GM23338 (cell line): ENCODE results near the gene ATP8A1. TPM values are rescaled to one million over a fixed set of nuclear protein-coding genes. Genes with fewer than 3 reads are reported as not detected.

Experiments used
- ATAC-seq: fragments of 200-7000 bp; cut with Tn5 transposase; 3 replicates; pipeline ENCODE4 v1.9.1; 2020
- DNase-seq: peaks from one replicate; pipeline ENCODE4 v3.0.0-alpha.2; 2015; ENCODE audit warnings: low spot score
- H2AFZ ChIP-seq: fragments of 200-600 bp; sonication (generic); 2 replicates; pipeline ENCODE4 v1.8.0; 2016; ENCODE audit warnings: antibody characterized with exemption, mild to moderate bottlenecking, moderate library complexity
- H3F3A ChIP-seq: fragments of 200-600 bp; sonication (generic); replicated peaks from 2 replicates; pipeline ENCODE4 v1.8.0; 2017; ENCODE audit warnings: antibody characterized with exemption, mixed run types, low read depth
- H3K27ac ChIP-seq: fragments of 200-600 bp; sonication (generic); 2 replicates; pipeline ENCODE4 v1.6.1; 2016; ENCODE audit warnings: low read depth
- H3K27me3 ChIP-seq: fragments of 200-600 bp; sonication (generic); 2 replicates; pipeline ENCODE4 v1.8.0; 2016; ENCODE audit warnings: mild to moderate bottlenecking, mixed run types, moderate library complexity; ENCODE audit not compliant: insufficient read depth
- H3K36me3 ChIP-seq: fragments of 200-600 bp; sonication (generic); 2 replicates; pipeline ENCODE4 v1.8.0; 2016; ENCODE audit warnings: mild to moderate bottlenecking; ENCODE audit not compliant: insufficient read depth
- H3K4me1 ChIP-seq: fragments of 200-600 bp; sonication (generic); 2 replicates; pipeline ENCODE4 v1.8.0; 2016; ENCODE audit warnings: mild to moderate bottlenecking, moderate library complexity; ENCODE audit not compliant: insufficient read depth
- H3K4me2 ChIP-seq: fragments of 200-600 bp; sonication (generic); 2 replicates; pipeline ENCODE4 v1.7.1; 2017; ENCODE audit warnings: mixed run types
- H3K4me3 ChIP-seq: fragments of 200-600 bp; sonication (generic); 2 replicates; pipeline ENCODE4 v1.6.1; 2016; ENCODE audit warnings: mixed run types
- H3K79me2 ChIP-seq: fragments of 200-600 bp; sonication (generic); replicated peaks from 2 replicates; pipeline ENCODE4 v1.8.0; 2017; ENCODE audit warnings: mild to moderate bottlenecking; ENCODE audit not compliant: insufficient read depth
- H3K9me2 ChIP-seq: fragments of 200-600 bp; sonication (generic); 2 replicates; pipeline ENCODE4 v1.8.0; 2017; ENCODE audit not compliant: insufficient read depth
- H4K20me1 ChIP-seq: fragments of 200-600 bp; sonication (generic); replicated peaks from 2 replicates; pipeline ENCODE4 v1.8.0; 2017; ENCODE audit warnings: mild to moderate bottlenecking; ENCODE audit not compliant: insufficient read depth
- H3K27ac Mint-ChIP-seq: 2 replicates; pipeline ENCODE4 v1.8.0; 2020; ENCODE audit warnings: inconsistent platforms, mild to moderate bottlenecking, moderate library complexity, mixed read lengths
- H3K27me3 Mint-ChIP-seq: 3 replicates; pipeline ENCODE4 v1.8.0; 2022; ENCODE audit warnings: low read depth, mild to moderate bottlenecking, moderate library complexity, mixed read lengths, inconsistent platforms; ENCODE audit not compliant: insufficient read depth, poor library complexity
- H3K36me3 Mint-ChIP-seq: 3 replicates; pipeline ENCODE4 v1.8.0; 2021; ENCODE audit warnings: low read depth, mild to moderate bottlenecking, inconsistent platforms, moderate library complexity, mixed read lengths
- H3K4me1 Mint-ChIP-seq: 3 replicates; pipeline ENCODE4 v1.8.0; 2020; ENCODE audit warnings: mild to moderate bottlenecking, inconsistent platforms, mixed read lengths
- H3K4me3 Mint-ChIP-seq: 3 replicates; pipeline ENCODE4 v1.8.0; 2021; ENCODE audit warnings: moderate library complexity, mild to moderate bottlenecking, inconsistent platforms, mixed read lengths
- H3K9me3 Mint-ChIP-seq: 3 replicates; pipeline ENCODE4 v1.8.0; 2020; ENCODE audit warnings: moderate library complexity, mild to moderate bottlenecking, inconsistent platforms, mixed read lengths
- CREB1 ChIP-seq: fragments of 250-450 bp; sonication (Bioruptor Pico); IDR thresholded peaks from 2 replicates; pipeline ENCODE4 v1.5.0; 2020; ENCODE audit warnings: low read depth, mild to moderate bottlenecking, moderate library complexity
- CTCF ChIP-seq, 2 experiments: fragments of 200-600 bp in 1 of 2; sonication (generic) in 1 of 2; conservative IDR thresholded peaks; 2 replicates each; pipeline versions ENCODE4 v1.5.1 to v1.6.1; 2016 to 2017; ENCODE audit warnings: antibody characterized with exemption in 2 of 2, low read depth in 2 of 2, mild to moderate bottlenecking in 2 of 2, moderate library complexity in 1 of 2
- ETS1 ChIP-seq: IDR thresholded peaks from 2 replicates; pipeline ENCODE4 v1.6.1; 2016; ENCODE audit warnings: antibody characterized with exemption
- EZH2 ChIP-seq: fragments of 200-600 bp; sonication (generic); IDR thresholded peaks from one replicate; pipeline ENCODE4 v1.8.0; 2017; ENCODE audit warnings: antibody characterized with exemption, mild to moderate bottlenecking, low read depth; ENCODE audit not compliant: unreplicated experiment
- EZH2phosphoT487 ChIP-seq: fragments of 200-600 bp; sonication (generic); IDR thresholded peaks from one replicate; pipeline ENCODE4 v1.8.1; 2018; ENCODE audit warnings: antibody characterized with exemption; ENCODE audit not compliant: unreplicated experiment
- JUNB ChIP-seq: IDR thresholded peaks from one replicate; pipeline ENCODE4 v1.6.1; 2016; ENCODE audit warnings: antibody characterized with exemption; ENCODE audit not compliant: unreplicated experiment
- NANOG ChIP-seq: IDR thresholded peaks from 2 replicates; pipeline ENCODE4 v1.6.1; 2016; ENCODE audit warnings: antibody characterized with exemption, borderline replicate concordance
- POLR2AphosphoS5 ChIP-seq: IDR thresholded peaks from 2 replicates; pipeline ENCODE4 v1.6.1; 2016; ENCODE audit warnings: antibody characterized with exemption, low read depth
- REST ChIP-seq: IDR thresholded peaks from one replicate; pipeline ENCODE4 v1.6.1; 2018; ENCODE audit warnings: antibody characterized with exemption; ENCODE audit not compliant: unreplicated experiment
- STAT1 ChIP-seq: IDR thresholded peaks from one replicate; pipeline ENCODE4 v1.6.1; 2016; ENCODE audit warnings: antibody characterized with exemption; ENCODE audit not compliant: unreplicated experiment
- ZNF114 ChIP-seq: fragments of 250-450 bp; sonication (Bioruptor Pico); IDR thresholded peaks from 2 replicates; pipeline ENCODE4 v1.5.0; 2020; ENCODE audit warnings: mild to moderate bottlenecking, moderate library complexity
- ZNF331 ChIP-seq: fragments of 250-450 bp; sonication (Bioruptor Pico); IDR thresholded peaks from 2 replicates; pipeline ENCODE4 v1.5.0; 2020; ENCODE audit warnings: low read depth, mild to moderate bottlenecking, moderate library complexity
- ZNF462 ChIP-seq: fragments of 250-450 bp; sonication (Bioruptor Pico); IDR thresholded peaks from 2 replicates; pipeline ENCODE4 v1.5.0; 2020; ENCODE audit warnings: mild to moderate bottlenecking, moderate library complexity
- polyA plus RNA-seq: library from polyadenylated mRNA; unstranded; fragments of >200 nt; fragmentation: Nextera tagmentation; extraction: Ambion mirVana; gene quantifications from 2 replicates; pipeline ENCODE4 v1.2.1, GENCODE V29; 2016
- total RNA-seq: library from RNA; depleted of rRNA; stranded (reverse); fragments of >200 nt; shearing (Covaris generic); gene quantifications from 2 replicates; pipeline ENCODE4 v1.2.3, GENCODE V29; 2014

The ATP8A1 gene
- total and polyA plus RNA-seq, 2 experiments from 2014 or later: 6.8 to 66.3 TPM

GRCh38 chr4:42653626-42654560 lies 3.0 kb downstream of the ATP8A1 start:
- Histone ChIP-seq H3K27ac (no peak overlapping the region), H4K20me1 (peaks cover 6% of the 10 kb centered on the region), H3K4me2 (no peak overlapping the region), H3K4me3 (no peak overlapping the region), H3K27me3 (peaks cover 7% of the 10 kb centered on the region; the same call in 1 of the 2 replicates), H3K36me3 (no peaks in the 10 kb centered on the region), H3K4me1 (peaks cover 25% of the 10 kb centered on the region), H3K9me2 (no peaks in the 10 kb centered on the region), H3F3A (0 out of 2 replicates have a peak, but pooled peaks cover 4% of the 10 kb centered on the region), H2AFZ (no peak overlapping the region), H3K79me2 (peaks cover 42% of the 10 kb centered on the region)
- TF ChIP-seq ZNF331 (CRISPR knock-in tag): no peak
- no peak for TF ChIP-seq JUNB
- no peak for TF ChIP-seq REST
- no peak for TF ChIP-seq EZH2
- TF ChIP-seq CTCF (conservative IDR thresholded peaks at IDR 0.05; ENCODE audit: low read depth in 2 of 2): no peak
- no peak for TF ChIP-seq STAT1
- TF ChIP-seq NANOG: no peak
- no peak for TF ChIP-seq CREB1 (CRISPR knock-in tag)
- TF ChIP-seq ZNF462: no peak
- TF ChIP-seq EZH2phosphoT487: no peak
- no peak for TF ChIP-seq ZNF114 (CRISPR knock-in tag)
- TF ChIP-seq POLR2AphosphoS5: no peak
- no peak for TF ChIP-seq ETS1
- peaks cover 43% of the 10 kb centered on the region for H3K4me1 Mint-ChIP-seq
- ATAC-seq (no peak), DNase-seq (no peak)
- peaks cover 8% of the 10 kb centered on the region for H3K27me3 Mint-ChIP-seq
- no peak overlapping the region for H3K4me3 Mint-ChIP-seq
- peaks cover 27% of the 10 kb centered on the region for H3K36me3 Mint-ChIP-seq
- H3K9me3 Mint-ChIP-seq: peaks cover 21% of the 10 kb centered on the region
- H3K27ac Mint-ChIP-seq: no peak overlapping the region
